GM21515 (cell line): ENCODE results near the gene GPD2.
"Not testable (repeated sequence)": the region's sequence is repeated elsewhere in the genome, so short reads cannot be mapped to it uniquely, and the experiment has no call there.

ENCODE experiments used
- ATAC-seq: cut with Tn5 transposase; IDR thresholded peaks from one replicate; pipeline ENCODE4 v1.9.1; 2021; ENCODE audit not compliant: unreplicated experiment

The GPD2 gene

GRCh38 chr2:156522864-156523440 is 86.8 kb downstream of the GPD2 start:
- ATAC-seq: no peak

- ATAC-seq: peak; percentile 95
Observed at GRCh38 chr2:156526950-156527636, 90.9 kb downstream of the GPD2 start.

GRCh38 chr2:156528583-156528982 is 92.4 kb downstream of the GPD2 start:
- ATAC-seq: not testable (repeated sequence)

GRCh38 chr2:156532989-156533388 is 96.8 kb downstream of the GPD2 start:
- ATAC-seq: peak; percentile 72

GRCh38 chr2:156536534-156536933 is 100.4 kb downstream of the GPD2 start:
- ATAC-seq: no peak

GRCh38 chr2:156537141-156537540 is 101.0 kb downstream of the GPD2 start:
- ATAC-seq: no peak

GRCh38 chr2:156538083-156538504 is 101.9 kb downstream of the GPD2 start:
- ATAC-seq: peak; percentile 54

GRCh38 chr2:156539086-156539860 is 103.1 kb downstream of the GPD2 start:
- no peak for ATAC-seq

GRCh38 chr2:156540706-156541105 is 104.5 kb downstream of the GPD2 start:
- no peak for ATAC-seq

GRCh38 chr2:156541229-156541628 is 105.0 kb downstream of the GPD2 start:
- ATAC-seq: no peak

GRCh38 chr2:156541706-156542105 is 105.5 kb downstream of the GPD2 start:
- no peak for ATAC-seq

- ATAC-seq: no peak
Observed at GRCh38 chr2:156548413-156548812, 112.2 kb downstream of the GPD2 start.

GRCh38 chr2:156553714-156554442 is 117.7 kb downstream of the GPD2 start:
- no peak for ATAC-seq

- ATAC-seq: no peak
Observed at GRCh38 chr2:156561326-156561725, 125.1 kb downstream of the GPD2 start.

- ATAC-seq: no peak
Observed at GRCh38 chr2:156562124-156562523, 125.9 kb downstream of the GPD2 start.

GRCh38 chr2:156563994-156564753 is 128.0 kb downstream of the GPD2 start:
- no peak for ATAC-seq

GRCh38 chr2:156565066-156565710 is 129.0 kb downstream of the GPD2 start:
- no peak for ATAC-seq

- ATAC-seq: no peak
Observed at GRCh38 chr2:156573710-156574109, 137.5 kb downstream of the GPD2 start.

- ATAC-seq: no peak
Observed at GRCh38 chr2:156574112-156574511, 137.9 kb downstream of the GPD2 start.

- ATAC-seq: no peak
Observed at GRCh38 chr2:156576005-156576404, 139.8 kb downstream of the GPD2 start.
